K562 (cell line): Measurements from ENCODE around the gene PRKAR2B. TPM values are rescaled to one million over a fixed set of nuclear protein-coding genes. Genes with fewer than 3 reads are reported as not detected.

Source experiments
- CXXC5 ChIP-seq: fragments of 250-450 bp; sonication (Bioruptor Pico); IDR thresholded peaks from 2 replicates; pipeline ENCODE4 v1.8.0; 2022; ENCODE audit warnings: inconsistent platforms, mild to moderate bottlenecking, moderate library complexity
- MLX ChIP-seq, 2 experiments: fragments of 450-650 bp in 1 of 2; sonication (generic) in 1 of 2; formaldehyde crosslinking; conservative IDR thresholded peaks; 2 replicates each; pipeline versions ENCODE4 v1.4.0 to v1.8.1; 2020 to 2022; ENCODE audit warnings: mild to moderate bottlenecking in 1 of 2, missing genetic modification reagents in 1 of 2
- MYBL2 ChIP-seq, 2 experiments: fragments of 450-650 bp in 1 of 2; sonication (generic) in 1 of 2; formaldehyde crosslinking in 1 of 2; IDR thresholded peaks; 2 replicates each; pipeline versions ENCODE4 v1.6.1 to v1.8.1; 2017 to 2022; ENCODE audit warnings: borderline replicate concordance in 1 of 2, inconsistent platforms in 1 of 2, low read depth in 1 of 2, mild to moderate bottlenecking in 1 of 2, missing genetic modification reagents in 1 of 2, moderate library complexity in 1 of 2
- RBM15 ChIP-seq: fragments of 200-400 bp; formaldehyde crosslinking; IDR thresholded peaks from 2 replicates; pipeline ENCODE4 v1.6.1; 2018; ENCODE audit warnings: mild to moderate bottlenecking, low read length, moderate library complexity; ENCODE audit not compliant: insufficient read depth
- SMARCA4 ChIP-seq: fragments of 450-650 bp; IDR thresholded peaks from 2 replicates; pipeline ENCODE4 v1.6.1; 2016
- TSC22D4 ChIP-seq: fragments of 450-650 bp; IDR thresholded peaks from 2 replicates; pipeline ENCODE4 v1.6.1; 2016; ENCODE audit warnings: missing genetic modification characterization, missing biosample characterization, control low read depth
- ZBTB7A ChIP-seq: IDR thresholded peaks from 2 replicates; pipeline ENCODE4 v1.6.1; 2011; ENCODE audit warnings: low read depth, mild to moderate bottlenecking, low read length, moderate library complexity, borderline replicate concordance; ENCODE audit not compliant: control insufficient read depth
- ZC3H4 ChIP-seq: sonication (generic); formaldehyde crosslinking; IDR thresholded peaks from 2 replicates; pipeline ENCODE4 v1.9.0; 2021; ENCODE audit warnings: missing genetic modification reagents, borderline replicate concordance
- ZKSCAN3 ChIP-seq: fragments of 250-450 bp; sonication (Bioruptor Pico); IDR thresholded peaks from 2 replicates; pipeline ENCODE4 v1.4.0; 2020
- polyA plus RNA-seq, 8 experiments: library from polyadenylated mRNA; depleted of rRNA in 4 of 8; stranded (reverse) in 5 of 8; unstranded in 3 of 8; fragments of >200 nt; fragmentation: Nextera tagmentation in 2 of 8; fragmentation: Illumina TruSeq in 1 of 8; extraction: Ambion mirVana in 2 of 8; extraction: Trizol in 1 of 8; gene quantifications; 2 replicates each; pipeline versions ENCODE4 v1.2.1 to v1.2.3, GENCODE V29; 2011 to 2014; ENCODE audit warnings: inconsistent platforms in 1 of 8, missing spikeins in 1 of 8
- total RNA-seq, 7 experiments: library from RNA; depleted of rRNA in 6 of 7; stranded (reverse); fragments of >200 nt in 6 of 7; fragmentation: Illumina TruSeq in 2 of 7; extraction: Trizol in 2 of 7; gene quantifications; 2 replicates each; pipeline versions ENCODE4 v1.2.1 to v1.2.3, GENCODE V29; 2011 to 2021; ENCODE audit warnings: low replicate concordance in 1 of 7
- TF ChIP-seq, protein P1 (sequence below): fragments of 450-650 bp; IDR thresholded peaks from 2 replicates; pipeline ENCODE4 v1.6.1; 2016; ENCODE audit warnings: mild to moderate bottlenecking, moderate library complexity
- TF ChIP-seq, protein P2 (sequence below): fragments of 250-450 bp; sonication (Bioruptor Pico); IDR thresholded peaks from 2 replicates; pipeline ENCODE4 v1.8.0; 2022; ENCODE audit warnings: inconsistent platforms

The PRKAR2B gene
- total and polyA plus RNA-seq, 9 of the 15 experiments (the other 6 are each of a cell fraction or from before 2014, with no cell fraction given), result 59.0 to 173 (median 129) TPM

- TF ChIP-seq, protein P1, sequence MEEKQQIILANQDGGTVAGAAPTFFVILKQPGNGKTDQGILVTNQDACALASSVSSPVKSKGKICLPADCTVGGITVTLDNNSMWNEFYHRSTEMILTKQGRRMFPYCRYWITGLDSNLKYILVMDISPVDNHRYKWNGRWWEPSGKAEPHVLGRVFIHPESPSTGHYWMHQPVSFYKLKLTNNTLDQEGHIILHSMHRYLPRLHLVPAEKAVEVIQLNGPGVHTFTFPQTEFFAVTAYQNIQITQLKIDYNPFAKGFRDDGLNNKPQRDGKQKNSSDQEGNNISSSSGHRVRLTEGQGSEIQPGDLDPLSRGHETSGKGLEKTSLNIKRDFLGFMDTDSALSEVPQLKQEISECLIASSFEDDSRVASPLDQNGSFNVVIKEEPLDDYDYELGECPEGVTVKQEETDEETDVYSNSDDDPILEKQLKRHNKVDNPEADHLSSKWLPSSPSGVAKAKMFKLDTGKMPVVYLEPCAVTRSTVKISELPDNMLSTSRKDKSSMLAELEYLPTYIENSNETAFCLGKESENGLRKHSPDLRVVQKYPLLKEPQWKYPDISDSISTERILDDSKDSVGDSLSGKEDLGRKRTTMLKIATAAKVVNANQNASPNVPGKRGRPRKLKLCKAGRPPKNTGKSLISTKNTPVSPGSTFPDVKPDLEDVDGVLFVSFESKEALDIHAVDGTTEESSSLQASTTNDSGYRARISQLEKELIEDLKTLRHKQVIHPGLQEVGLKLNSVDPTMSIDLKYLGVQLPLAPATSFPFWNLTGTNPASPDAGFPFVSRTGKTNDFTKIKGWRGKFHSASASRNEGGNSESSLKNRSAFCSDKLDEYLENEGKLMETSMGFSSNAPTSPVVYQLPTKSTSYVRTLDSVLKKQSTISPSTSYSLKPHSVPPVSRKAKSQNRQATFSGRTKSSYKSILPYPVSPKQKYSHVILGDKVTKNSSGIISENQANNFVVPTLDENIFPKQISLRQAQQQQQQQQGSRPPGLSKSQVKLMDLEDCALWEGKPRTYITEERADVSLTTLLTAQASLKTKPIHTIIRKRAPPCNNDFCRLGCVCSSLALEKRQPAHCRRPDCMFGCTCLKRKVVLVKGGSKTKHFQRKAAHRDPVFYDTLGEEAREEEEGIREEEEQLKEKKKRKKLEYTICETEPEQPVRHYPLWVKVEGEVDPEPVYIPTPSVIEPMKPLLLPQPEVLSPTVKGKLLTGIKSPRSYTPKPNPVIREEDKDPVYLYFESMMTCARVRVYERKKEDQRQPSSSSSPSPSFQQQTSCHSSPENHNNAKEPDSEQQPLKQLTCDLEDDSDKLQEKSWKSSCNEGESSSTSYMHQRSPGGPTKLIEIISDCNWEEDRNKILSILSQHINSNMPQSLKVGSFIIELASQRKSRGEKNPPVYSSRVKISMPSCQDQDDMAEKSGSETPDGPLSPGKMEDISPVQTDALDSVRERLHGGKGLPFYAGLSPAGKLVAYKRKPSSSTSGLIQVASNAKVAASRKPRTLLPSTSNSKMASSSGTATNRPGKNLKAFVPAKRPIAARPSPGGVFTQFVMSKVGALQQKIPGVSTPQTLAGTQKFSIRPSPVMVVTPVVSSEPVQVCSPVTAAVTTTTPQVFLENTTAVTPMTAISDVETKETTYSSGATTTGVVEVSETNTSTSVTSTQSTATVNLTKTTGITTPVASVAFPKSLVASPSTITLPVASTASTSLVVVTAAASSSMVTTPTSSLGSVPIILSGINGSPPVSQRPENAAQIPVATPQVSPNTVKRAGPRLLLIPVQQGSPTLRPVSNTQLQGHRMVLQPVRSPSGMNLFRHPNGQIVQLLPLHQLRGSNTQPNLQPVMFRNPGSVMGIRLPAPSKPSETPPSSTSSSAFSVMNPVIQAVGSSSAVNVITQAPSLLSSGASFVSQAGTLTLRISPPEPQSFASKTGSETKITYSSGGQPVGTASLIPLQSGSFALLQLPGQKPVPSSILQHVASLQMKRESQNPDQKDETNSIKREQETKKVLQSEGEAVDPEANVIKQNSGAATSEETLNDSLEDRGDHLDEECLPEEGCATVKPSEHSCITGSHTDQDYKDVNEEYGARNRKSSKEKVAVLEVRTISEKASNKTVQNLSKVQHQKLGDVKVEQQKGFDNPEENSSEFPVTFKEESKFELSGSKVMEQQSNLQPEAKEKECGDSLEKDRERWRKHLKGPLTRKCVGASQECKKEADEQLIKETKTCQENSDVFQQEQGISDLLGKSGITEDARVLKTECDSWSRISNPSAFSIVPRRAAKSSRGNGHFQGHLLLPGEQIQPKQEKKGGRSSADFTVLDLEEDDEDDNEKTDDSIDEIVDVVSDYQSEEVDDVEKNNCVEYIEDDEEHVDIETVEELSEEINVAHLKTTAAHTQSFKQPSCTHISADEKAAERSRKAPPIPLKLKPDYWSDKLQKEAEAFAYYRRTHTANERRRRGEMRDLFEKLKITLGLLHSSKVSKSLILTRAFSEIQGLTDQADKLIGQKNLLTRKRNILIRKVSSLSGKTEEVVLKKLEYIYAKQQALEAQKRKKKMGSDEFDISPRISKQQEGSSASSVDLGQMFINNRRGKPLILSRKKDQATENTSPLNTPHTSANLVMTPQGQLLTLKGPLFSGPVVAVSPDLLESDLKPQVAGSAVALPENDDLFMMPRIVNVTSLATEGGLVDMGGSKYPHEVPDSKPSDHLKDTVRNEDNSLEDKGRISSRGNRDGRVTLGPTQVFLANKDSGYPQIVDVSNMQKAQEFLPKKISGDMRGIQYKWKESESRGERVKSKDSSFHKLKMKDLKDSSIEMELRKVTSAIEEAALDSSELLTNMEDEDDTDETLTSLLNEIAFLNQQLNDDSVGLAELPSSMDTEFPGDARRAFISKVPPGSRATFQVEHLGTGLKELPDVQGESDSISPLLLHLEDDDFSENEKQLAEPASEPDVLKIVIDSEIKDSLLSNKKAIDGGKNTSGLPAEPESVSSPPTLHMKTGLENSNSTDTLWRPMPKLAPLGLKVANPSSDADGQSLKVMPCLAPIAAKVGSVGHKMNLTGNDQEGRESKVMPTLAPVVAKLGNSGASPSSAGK, result peak; percentile 88
- TF ChIP-seq SMARCA4 (peak; percentile 93), ZKSCAN3 (no peak), ZBTB7A (no peak), TSC22D4 (tag) (no peak), CXXC5 (CRISPR knock-in tag) (peak; percentile 58; the same call in 1 of the 2 replicates), MYBL2 (IDR thresholded peaks at IDR 0.05; ENCODE audit: low read depth) (no peak), MYBL2 (CRISPR knock-in tag; IDR thresholded peaks at IDR 0.05; ENCODE audit: borderline replicate concordance) (no peak), RBM15 (no peak), MLX (CRISPR knock-in tag; conservative IDR thresholded peaks at IDR 0.05) (no peak), ZC3H4 (CRISPR knock-in tag) (no peak)
- TF ChIP-seq, protein P2, sequence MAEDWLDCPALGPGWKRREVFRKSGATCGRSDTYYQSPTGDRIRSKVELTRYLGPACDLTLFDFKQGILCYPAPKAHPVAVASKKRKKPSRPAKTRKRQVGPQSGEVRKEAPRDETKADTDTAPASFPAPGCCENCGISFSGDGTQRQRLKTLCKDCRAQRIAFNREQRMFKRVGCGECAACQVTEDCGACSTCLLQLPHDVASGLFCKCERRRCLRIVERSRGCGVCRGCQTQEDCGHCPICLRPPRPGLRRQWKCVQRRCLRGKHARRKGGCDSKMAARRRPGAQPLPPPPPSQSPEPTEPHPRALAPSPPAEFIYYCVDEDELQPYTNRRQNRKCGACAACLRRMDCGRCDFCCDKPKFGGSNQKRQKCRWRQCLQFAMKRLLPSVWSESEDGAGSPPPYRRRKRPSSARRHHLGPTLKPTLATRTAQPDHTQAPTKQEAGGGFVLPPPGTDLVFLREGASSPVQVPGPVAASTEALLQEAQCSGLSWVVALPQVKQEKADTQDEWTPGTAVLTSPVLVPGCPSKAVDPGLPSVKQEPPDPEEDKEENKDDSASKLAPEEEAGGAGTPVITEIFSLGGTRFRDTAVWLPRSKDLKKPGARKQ (CRISPR knock-in tag), result peak; percentile 82
Observed at GRCh38 chr7:107079212-107079940, 34.9 kb downstream of the PRKAR2B start (continued).
